Pancreas (tissue), 10 donors: ENCODE results near the gene TUBGCP6. TPM values are rescaled to one million over a fixed set of nuclear protein-coding genes. Genes with fewer than 3 reads are reported as not detected.
A peak's percentile ranks its signal among the peaks of the same experiment; 100 is the strongest.

Experiments used
- ATAC-seq, 4 donors: fragments of 200-7000 bp; cut with Tn5 transposase; one replicate each; pipeline versions ENCODE4 v1.8.0 to v1.9.1; 2020; ENCODE audit warnings: mild to moderate bottlenecking in 4 of 4, moderate library complexity in 4 of 4
- DNase-seq, 6 donors: peaks; one replicate each; pipeline ENCODE4 v3.0.0-alpha.2; 2020
- FAIRE-seq: peaks from 2 replicates; lab custom pipeline; 2012; peaks lifted over from hg19 to GRCh38; lab: Jason Lieb, UNC
- H3K27ac ChIP-seq, 4 donors: fragments of 200-600 bp; sonication (generic); 1 replicate in 3 of 4; 2 replicates in 1 of 4; pipeline versions ENCODE4 v1.5.0 to v1.8.0; 2020
- H3K27me3 ChIP-seq, 4 donors: fragments of 200-600 bp; one replicate each; pipeline ENCODE4 v1.8.0; 2021
- H3K36me3 ChIP-seq, 3 donors: fragments of 200-600 bp; sonication (generic) in 1 of 3; one replicate each; pipeline versions ENCODE4 v1.5.0 to v1.8.0; 2020 to 2021
- H3K4me1 ChIP-seq, 3 donors: fragments of 200-600 bp; one replicate each; pipeline ENCODE4 v1.8.0; 2021
- H3K4me3 ChIP-seq, 4 donors: fragments of 200-600 bp; sonication (generic) in 2 of 4; one replicate each; pipeline versions ENCODE4 v1.5.0 to v1.8.0; 2020 to 2021
- H3K9me3 ChIP-seq, 4 donors: fragments of 200-600 bp; one replicate each; pipeline ENCODE4 v1.8.0; 2021
- CTCF ChIP-seq, 4 donors: fragments of 200-600 bp; sonication (generic) in 3 of 4; IDR thresholded peaks; one replicate each; pipeline versions ENCODE4 v1.5.0 to v1.8.0; 2021; ENCODE audit warnings: antibody characterized with exemption in 4 of 4
- WGBS, 2 donors: extraction: QIAGEN DNeasy Blood & Tissue Kit; methylation state at CpG; one replicate each; pipeline ENCODE4 v1.1.7; 2013; 5-methylcytosine and 5-hydroxymethylcytosine counted together
- intact Hi-C, 3 donors: fragments of 100-400 bp; cut with DNase I; formaldehyde crosslinking; loops; one replicate each; pipeline versions ENCODE4 v1.11.1 to v1.14.2; 2022
- polyA plus RNA-seq, 2 donors: library from polyadenylated mRNA; stranded (reverse); fragments of 200-250 nt; gene quantifications; one replicate each; pipeline ENCODE4 v1.2.3, GENCODE V29; 2013
- total RNA-seq, 6 donors: library from RNA; stranded (reverse); fragmentation: NEBNext Ultra II Directional in 4 of 6; extraction: Animal tissue kit (Norgen Biotek cat#: 25700) in 4 of 6; gene quantifications; one replicate each; pipeline versions ENCODE4 v1.2.1 to v1.2.4, GENCODE V29; 2021 to 2023
- donor health status: healthy with polysubstance abuse.
- donor health status: DM: no; HTN: no; CAD: no; lungs with moderate emphysema.
- donor health status: DM: no; HTN: no; CAD: no.
- donor health status: control.
- donor health status: control.
- donor health status: Bipolar disorder and iron deficiency.
- donor health status: DM: yes; HTN: yes; CAD: no.
- donor health status: DM: no; HTN: no; CAD: no.
- donor health status: DM: no; HTN: no; CAD: no.
- donor health status: DM: yes; HTN: yes; CAD: no.

The TUBGCP6 gene
- total and polyA plus RNA-seq, 8 donors, result 19.2 to 139 (median 29.8) TPM

GRCh38 chr22:50277761-50278160 lies 32.9 kb upstream of the TUBGCP6 start:
- Histone ChIP-seq H3K4me3 (no peak overlapping the region), H3K27me3 (no peaks in the 10 kb centered on the region), H3K4me1 (peaks cover 0 to 2% (median 0%) of the 10 kb centered on the region in 3 donors), H3K27ac (no peak overlapping the region), H3K9me3 (no peaks in the 10 kb centered on the region), H3K36me3 (peaks cover 0 to 50% (median 41%) of the 10 kb centered on the region in 3 donors)
- FAIRE-seq (no peak), ATAC-seq (no peak), DNase-seq (no peak)
- WGBS, 2 donors, result 90 to 91% methylated on average over 25 of the region's 25 CpGs
- intact Hi-C loops, result loop anchor here in 2 of 3 donors (5.0 to 10.0 kb wide), 2 partner anchors 47 to 65 kb away; partner anchors contain the start of genes DENND6B (in 1 of the 2) and PPP6R2 (in 1 of the 2)
- TF ChIP-seq CTCF (IDR thresholded peaks at IDR 0.05), result no peak

GRCh38 chr22:50276143-50276542 lies 31.3 kb upstream of the TUBGCP6 start:
- 72 to 73% methylated on average over 24 to 25 of the region's 25 CpGs for WGBS, 2 donors
- Histone ChIP-seq H3K36me3 (peaks cover 0 to 42% (median 34%) of the 10 kb centered on the region in 3 donors), H3K27me3 (no peaks in the 10 kb centered on the region), H3K27ac (no peak overlapping the region), H3K4me3 (no peak overlapping the region), H3K9me3 (no peaks in the 10 kb centered on the region), H3K4me1 (peaks cover 4 to 9% (median 8%) of the 10 kb centered on the region in 3 donors)
- ATAC-seq (peak; percentile 39 to 67 (median 64)), FAIRE-seq (no peak), DNase-seq (peak in 5 of 6 donors; percentile 51 to 77 (median 59))
- intact Hi-C loops, result loop anchor here in 2 of 3 donors (5.0 to 10.0 kb wide), 2 partner anchors 49 to 66 kb away; partner anchors contain the start of genes DENND6B (in 1 of the 2) and PPP6R2 (in 1 of the 2)
- TF ChIP-seq CTCF (IDR thresholded peaks at IDR 0.05), result peak in 2 of 4 donors; percentile 25 to 27

- DNase-seq (no peak), ATAC-seq (no peak), FAIRE-seq (no peak)
- peaks cover 7 to 16% (median 15%) of the 10 kb centered on the region in 3 donors for H3K4me1 ChIP-seq
- no peak for TF ChIP-seq CTCF (IDR thresholded peaks at IDR 0.05)
- intact Hi-C loops, result loop anchor here in 2 of 3 donors (5.0 to 10.0 kb wide), 2 partner anchors 49 to 67 kb away; partner anchors contain the start of genes DENND6B (in 1 of the 2) and PPP6R2 (in 1 of the 2)
- H3K27me3 ChIP-seq, result no peaks in the 10 kb centered on the region
- H3K36me3 ChIP-seq, result peaks cover 0 to 36% (median 28%) of the 10 kb centered on the region in 3 donors
- H3K4me3 ChIP-seq, result no peak overlapping the region
- H3K27ac ChIP-seq, result no peak overlapping the region
- WGBS, 2 donors, result 92 to 93% methylated on average over 43 of the region's 43 CpGs
- no peaks in the 10 kb centered on the region for H3K9me3 ChIP-seq
Measured at GRCh38 chr22:50275181-50276055, 30.6 kb upstream of the TUBGCP6 start.

- Histone ChIP-seq H3K36me3 (peaks cover 0 to 29% (median 25%) of the 10 kb centered on the region in 3 donors), H3K4me3 (no peak overlapping the region), H3K27ac (no peak overlapping the region), H3K9me3 (no peaks in the 10 kb centered on the region), H3K4me1 (peaks cover 7 to 18% (median 16%) of the 10 kb centered on the region in 3 donors), H3K27me3 (no peaks in the 10 kb centered on the region)
- no peak for ATAC-seq
- no peak for TF ChIP-seq CTCF (IDR thresholded peaks at IDR 0.05)
- DNase-seq, result no peak
- no peak for FAIRE-seq
- intact Hi-C loops, result loop anchor here in 2 of 3 donors (5.0 to 10.0 kb wide), 2 partner anchors 50 to 68 kb away; partner anchors contain the start of genes DENND6B (in 1 of the 2) and PPP6R2 (in 1 of the 2)
- 72 to 75% methylated on average over 7 of the region's 7 CpGs for WGBS, 2 donors
Measured at GRCh38 chr22:50274771-50275170, 29.9 kb upstream of the TUBGCP6 start.
